GM12864 (cell line): ENCODE data around the gene CDT1.
"Not testable (repeated sequence)": the region's sequence is repeated elsewhere in the genome, so short reads cannot be mapped to it uniquely, and the experiment has no call there.

Experiments used
- DNase-seq: peaks from one replicate; pipeline ENCODE4 v3.0.0-alpha.2; 2011; ENCODE audit warnings: low read depth
- H3K4me3 ChIP-seq: 2 replicates; pipeline ENCODE4 v1.5.1; 2011; ENCODE audit warnings: mild to moderate bottlenecking, low read depth, low read length, control low read depth
- CTCF ChIP-seq: IDR thresholded peaks from 2 replicates; pipeline ENCODE4 v1.5.1; 2011; ENCODE audit warnings: low read depth, mild to moderate bottlenecking, moderate library complexity, low read length, control low read depth, inconsistent platforms; ENCODE audit errors: missing control alignments

CDT1 gene

GRCh38 chr16:88784074-88784855, 19.3 kb upstream of the CDT1 start:
- peak; percentile 58 for TF ChIP-seq CTCF
- DNase-seq, result no peak
- peak overlapping the region; percentile 61 for H3K4me3 ChIP-seq

DNA sequence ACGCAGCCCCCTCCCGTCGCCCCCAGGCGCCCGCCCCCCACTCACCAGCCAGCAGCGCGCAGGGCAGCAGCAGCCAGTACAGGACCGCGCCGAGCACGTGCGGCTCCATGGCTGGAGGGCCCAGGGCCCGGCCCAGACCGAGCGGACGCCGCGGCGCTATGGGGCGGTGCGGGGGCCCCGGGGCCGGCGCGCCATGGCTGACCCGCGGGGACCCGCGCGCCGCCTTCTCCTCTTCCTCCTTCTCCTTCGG, 18.8 kb upstream of the CDT1 start:
- no peak for TF ChIP-seq CTCF
- DNase-seq, result no peak
- peak overlapping the region; percentile 61 for H3K4me3 ChIP-seq

DNA sequence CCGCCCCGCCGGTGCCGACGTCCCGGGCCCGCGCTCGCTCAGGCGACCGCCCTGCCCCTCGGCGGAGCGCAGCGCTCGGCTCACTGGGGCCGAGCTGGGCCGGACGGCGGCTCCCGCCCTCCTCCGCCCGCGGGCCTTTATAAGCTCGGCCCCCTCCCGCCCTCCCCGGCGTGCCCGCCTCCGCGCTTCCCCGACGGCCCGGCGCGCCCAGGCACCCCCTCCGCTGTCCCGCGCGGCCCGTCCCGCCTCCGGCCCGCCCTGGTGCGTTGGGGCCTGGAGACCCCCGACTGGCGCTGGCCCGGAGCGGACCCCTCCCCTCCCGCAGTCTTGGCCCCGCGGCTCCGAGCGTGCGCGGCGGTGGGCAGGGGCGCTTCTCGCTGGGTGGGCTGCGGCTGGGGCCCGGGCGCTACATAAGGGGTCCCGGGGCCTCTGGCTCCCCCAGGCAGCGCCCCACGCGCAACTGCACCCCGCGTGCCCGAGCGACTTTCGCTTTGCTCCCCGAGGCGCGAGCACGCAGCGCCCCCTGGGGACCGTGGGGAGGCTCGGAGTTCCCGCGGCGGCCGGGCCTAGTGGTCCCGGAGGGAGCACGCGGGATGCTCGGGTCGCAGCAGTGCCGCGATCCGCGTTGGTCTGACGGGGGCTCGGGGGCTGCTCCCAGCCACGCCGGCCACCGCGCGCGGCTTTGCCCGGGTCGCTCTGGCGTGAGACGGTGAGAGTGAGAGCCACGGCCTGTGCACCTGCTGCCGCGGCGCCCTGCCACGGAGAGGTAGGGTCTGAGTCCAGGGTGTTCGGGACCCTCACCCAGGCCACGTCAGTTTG, 18.3 kb upstream of the CDT1 start, which contains the start of gene PIEZO1:
TSS of gene PIEZO1 (minus strand) at position 115 of the 819 bp plus-strand sequence. CDS start 256 bp downstream, outside the sequence.
- peak within 1 kb of the TSS; percentile 61 for H3K4me3 ChIP-seq
- DNase-seq, result no peak
- peak; percentile 77 for TF ChIP-seq CTCF

DNA sequence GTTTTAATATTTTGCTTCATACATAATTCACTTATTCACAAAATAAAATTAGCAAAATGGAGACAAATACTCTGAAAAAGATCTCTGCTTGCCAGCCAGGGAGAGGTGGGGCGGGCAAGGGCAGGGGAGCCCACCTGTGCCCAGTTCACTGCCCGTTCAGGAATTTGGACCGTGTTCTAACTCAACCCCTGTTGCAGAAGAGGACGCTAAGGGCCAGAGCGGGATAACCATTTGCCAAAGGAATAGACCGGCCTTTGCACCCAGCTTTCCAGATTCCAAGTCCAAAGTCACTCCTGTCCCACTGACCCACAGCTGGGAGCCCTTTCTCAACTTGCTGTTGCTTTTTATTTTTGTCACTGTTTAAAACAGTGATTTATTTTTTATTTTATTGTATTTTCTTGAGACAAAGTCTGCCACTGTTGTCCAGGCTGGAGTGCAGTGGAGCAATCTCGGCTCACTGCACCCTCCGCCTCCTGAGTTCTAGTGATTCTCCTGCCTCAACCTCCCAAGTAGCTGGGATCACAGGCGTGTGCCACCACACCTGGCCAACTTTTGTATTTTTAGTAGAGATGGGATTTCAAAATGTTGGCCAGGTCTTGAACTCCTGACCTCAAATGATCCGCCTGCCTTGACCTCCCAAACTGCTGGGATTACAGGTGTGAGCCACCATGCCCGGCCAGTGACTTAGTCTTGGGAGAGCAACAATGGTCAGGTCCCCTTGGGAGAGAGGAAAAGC, 15.8 kb upstream of the CDT1 start:
- DNase-seq, result no peak
- H3K4me3 ChIP-seq, result no peak overlapping the region
- TF ChIP-seq CTCF, result no peak

DNA sequence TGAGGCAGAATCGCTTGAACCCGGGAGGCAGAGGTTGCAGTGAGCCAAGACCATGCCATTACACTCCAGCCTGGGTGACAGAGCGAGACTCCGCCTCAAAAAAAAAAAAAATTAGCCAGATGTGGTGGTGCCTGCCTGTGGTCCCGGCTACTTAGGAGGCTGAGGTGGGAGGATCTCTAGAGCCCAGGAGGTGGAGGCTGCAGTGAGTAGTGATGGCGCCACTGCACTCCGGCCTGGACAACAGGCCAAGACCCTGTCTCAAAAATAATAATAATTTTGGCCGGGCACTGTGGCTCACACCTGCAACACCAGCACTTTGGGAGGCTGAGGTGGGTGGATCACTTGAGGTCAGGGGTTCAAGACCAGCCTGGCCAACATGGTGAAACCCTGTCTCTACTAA, 14.8 kb upstream of the CDT1 start:
- not testable (repeated sequence) for DNase-seq

DNA sequence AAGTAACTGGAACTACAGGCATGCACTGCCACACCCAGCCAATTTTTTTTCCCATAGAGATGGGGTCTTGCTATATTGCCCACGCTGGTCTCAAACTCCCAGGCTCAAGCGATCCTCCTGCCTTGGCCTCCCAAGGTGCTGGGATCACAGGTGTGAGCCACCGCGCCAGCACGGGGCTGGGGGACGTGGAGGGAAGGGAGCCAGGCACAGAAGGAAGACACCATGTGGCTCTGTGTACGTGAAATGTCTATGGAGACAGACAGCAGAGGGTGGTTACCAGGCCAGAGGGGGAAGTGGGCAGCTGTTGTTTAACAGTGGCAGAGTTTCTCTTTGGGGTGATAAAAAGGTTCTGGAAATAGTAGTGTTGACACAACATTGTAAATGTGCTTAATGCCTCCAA, 14.0 kb upstream of the CDT1 start:
- DNase-seq, result no peak
- no peak for TF ChIP-seq CTCF

More for the DNA sequence above, 14.8 kb upstream of the CDT1 start:
- not testable (repeated sequence) for H3K4me3 ChIP-seq

More for the DNA sequence above, 14.0 kb upstream of the CDT1 start:
- no peak overlapping the region for H3K4me3 ChIP-seq
